ENCODE measurements around the gene CALHM1.

The CALHM1 gene

DNA sequence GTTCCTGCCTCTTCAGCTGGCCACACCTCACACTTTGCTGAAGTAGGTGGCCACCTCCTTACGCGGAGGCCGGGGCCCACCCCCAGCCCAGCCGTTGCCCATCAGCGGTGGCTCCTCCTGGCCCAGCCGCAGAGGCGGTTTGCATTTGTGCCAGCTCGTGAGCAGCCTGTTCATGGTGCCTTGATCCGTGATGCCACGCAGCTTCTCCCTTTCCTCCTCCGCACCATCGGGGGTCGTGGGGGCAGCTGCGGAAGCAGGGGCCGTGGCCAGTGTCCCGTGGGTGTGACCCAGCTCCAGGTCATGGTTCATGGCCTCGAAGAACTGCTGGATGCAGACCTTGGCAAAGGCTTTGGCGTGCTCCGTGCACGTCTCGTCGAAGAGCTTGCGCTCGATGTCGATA is 3.5 kb downstream of the CALHM1 start:
- DNase-seq (ENCODE audit: low read depth), result no peak

DNA sequence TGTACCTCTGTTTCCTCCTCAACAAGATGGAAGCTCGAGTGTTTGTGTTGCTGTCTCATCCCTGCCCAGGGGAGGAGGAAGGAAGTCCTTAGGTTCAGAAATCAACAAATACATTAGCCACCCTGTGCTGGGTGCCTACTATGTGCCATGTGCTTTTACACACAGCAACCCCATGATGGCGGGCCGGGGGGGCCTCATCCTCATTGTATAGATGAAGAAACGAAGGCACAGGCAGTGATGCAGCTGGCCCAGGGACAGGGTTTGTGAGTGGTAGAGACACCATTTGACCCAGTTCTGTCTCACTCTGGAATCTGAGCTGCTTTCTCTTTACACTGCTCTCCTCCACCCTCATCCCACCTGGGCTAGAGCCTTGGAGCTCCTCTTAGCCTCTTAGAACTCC is 4.7 kb downstream of the CALHM1 start:
- no peak for DNase-seq (ENCODE audit: low read depth)

GRCh38 chr10:103452506-103453230 is 6.0 kb downstream of the CALHM1 start:
- no peak for DNase-seq (ENCODE audit: low read depth)

- peak; percentile 57 for DNase-seq (ENCODE audit: low read depth)
Observed at GRCh38 chr10:103451831-103452505, 6.7 kb downstream of the CALHM1 start, which contains the start of gene CALHM2. Gene CALHM2, minus strand, starts transcription at chr10:103452370. Its CDS starts 2,429 bp downstream, at chr10:103449941.

DNA sequence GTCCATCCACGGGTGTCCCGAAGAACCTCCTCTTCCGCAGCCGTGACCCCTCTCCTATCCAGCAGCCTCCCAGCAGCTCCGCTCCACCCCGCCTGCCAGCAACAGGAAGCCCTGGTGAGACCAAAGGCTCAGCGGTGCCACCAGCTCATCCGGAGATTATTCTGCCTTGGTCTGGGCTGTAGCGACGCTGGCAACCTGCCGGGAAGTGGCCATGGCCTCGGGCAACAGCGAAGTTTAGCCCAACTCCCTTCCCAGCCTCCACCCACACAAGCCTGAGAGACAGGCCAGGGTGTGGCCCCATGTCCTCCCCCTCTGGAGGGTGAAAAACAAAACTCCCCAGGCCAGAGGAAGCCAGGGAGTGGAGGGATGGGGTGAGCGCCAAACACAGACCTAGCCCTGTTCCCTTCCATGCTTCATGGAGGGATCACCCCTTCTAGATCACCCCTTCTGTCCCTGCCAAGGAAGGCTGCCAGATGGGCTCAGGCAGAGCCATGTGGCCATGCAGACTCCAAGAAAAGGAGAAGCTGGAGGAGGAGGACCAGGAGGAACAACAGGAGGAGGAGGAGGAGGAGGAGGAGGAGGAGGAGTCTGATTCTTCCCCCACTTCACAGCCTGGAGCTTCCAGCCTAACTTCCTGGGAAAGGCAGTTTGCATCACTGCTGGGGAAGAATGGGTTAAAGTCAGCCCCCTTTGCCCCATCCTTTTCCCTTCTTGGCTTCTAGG is 7.4 kb downstream of the CALHM1 start:
- no peak for DNase-seq (ENCODE audit: low read depth)

DNA sequence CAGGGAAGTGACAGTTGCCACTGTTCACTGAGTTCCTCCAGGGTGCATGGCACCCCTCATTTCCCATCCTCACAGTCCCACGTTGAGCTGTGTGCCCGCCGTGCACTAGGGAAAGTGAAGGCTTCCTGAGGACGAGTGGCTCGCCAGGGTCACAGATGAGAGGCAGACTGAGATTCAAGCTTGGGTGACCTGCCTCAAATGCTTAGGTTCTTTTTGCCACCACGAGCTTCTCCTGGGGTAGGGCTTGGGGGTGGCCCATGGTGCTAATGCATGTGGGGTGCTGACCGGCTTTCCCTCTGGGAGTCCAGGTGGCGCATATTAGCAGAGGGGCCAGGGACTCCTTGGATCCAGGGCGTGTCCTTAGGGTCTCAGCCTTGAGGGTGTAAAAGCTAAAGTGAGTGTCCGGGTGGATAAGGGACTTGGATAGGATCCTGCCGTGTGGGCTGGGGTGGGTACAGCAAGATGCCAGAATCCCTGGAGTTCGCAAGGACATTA is 8.5 kb downstream of the CALHM1 start:
- DNase-seq (ENCODE audit: low read depth), result no peak

DNA sequence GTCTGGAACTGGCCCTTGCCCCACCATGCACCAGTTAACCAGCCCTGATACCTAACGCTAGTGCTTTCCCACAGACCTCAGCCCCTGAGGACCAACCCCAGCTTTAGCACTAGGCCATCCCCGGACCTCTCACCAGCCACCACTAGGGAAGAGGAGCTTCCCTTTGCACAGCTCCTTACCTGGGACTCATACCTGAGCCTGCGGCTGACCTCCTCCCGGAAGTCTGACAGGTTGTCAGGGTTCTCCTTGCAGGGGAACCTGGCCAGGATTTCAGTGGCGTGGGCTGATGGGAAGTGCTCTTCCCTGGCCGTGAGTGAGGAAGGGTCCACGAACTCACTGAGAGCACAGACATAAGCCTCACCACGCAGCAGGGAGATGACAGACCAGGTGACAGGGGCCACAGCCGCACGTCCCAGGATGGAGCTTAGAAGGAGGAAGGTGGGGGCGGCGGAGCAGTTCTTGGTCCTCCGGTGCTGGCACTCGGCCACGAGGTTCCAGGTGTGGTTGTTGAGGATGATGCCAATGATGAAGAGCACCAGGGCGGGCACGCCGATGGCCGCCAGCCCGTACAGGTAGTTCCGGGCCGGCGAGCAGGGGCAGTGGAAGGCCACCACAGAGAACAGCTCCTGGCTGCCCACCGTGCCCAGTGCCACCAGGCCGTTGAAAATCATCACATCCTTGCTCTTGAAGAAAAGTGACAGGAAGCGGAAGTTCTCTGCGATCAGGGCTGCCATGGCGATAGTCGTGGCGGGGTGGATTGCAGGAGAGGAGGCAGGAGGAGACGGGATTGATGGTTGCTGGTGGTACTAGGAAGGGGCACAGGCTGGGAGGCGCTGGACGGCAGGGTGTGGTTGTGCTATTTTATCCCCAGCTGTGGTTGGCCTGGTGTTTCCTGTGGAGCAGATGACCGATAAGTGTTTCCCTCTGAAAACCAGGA is 9.2 kb downstream of the CALHM1 start:
- DNase-seq (ENCODE audit: low read depth), result no peak

DNA sequence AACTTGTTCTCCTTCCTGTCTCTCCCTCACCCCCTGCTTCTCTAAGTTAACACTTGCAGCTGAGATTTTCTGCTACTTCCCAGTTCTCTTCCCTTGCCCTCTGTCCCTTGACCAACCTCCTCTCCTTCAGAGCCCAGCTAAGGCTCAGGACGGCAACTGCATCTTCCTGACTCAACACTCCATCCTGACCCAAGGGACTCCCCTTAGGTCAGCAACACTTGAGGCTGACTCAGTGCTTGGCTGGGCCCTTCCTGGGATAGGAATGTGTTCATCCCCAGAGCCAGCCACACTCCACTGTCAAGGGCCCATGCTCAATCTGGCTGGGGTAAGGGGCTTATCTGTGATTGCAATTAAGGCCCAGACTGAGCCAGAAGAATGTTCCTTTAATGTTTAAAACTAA is 10.0 kb downstream of the CALHM1 start:
- DNase-seq (ENCODE audit: low read depth), result no peak

GRCh38 chr10:103447187-103447586 is 11.5 kb downstream of the CALHM1 start:
- no peak for DNase-seq (ENCODE audit: low read depth)

- no peak for DNase-seq (ENCODE audit: low read depth)
Observed at GRCh38 chr10:103445767-103446567, 12.7 kb downstream of the CALHM1 start.

DNA sequence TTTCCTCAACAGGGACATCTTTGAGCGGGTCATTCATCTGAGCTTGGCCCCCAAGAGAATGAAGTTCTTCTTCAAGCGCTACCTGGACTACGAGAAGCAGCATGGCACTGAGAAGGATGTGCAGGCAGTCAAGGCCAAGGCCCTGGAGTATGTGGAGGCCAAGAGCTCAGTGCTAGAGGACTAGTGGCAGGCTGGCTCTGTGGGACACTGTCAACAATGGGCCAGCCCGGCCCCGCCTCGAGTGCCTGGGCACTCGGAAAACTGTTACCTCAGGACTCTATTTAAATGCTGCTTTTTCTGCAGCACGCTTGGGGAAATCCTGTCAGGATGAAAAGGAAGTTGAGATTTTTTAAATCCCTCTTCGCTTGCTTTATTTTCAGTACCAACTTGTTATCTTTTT is 13.3 kb downstream of the CALHM1 start:
- no peak for DNase-seq (ENCODE audit: low read depth)

- no peak for DNase-seq (ENCODE audit: low read depth)
Observed at GRCh38 chr10:103444478-103444877, 14.2 kb downstream of the CALHM1 start.

GRCh38 chr10:103443475-103444185 is 15.1 kb downstream of the CALHM1 start:
- DNase-seq (ENCODE audit: low read depth), result no peak

DNA sequence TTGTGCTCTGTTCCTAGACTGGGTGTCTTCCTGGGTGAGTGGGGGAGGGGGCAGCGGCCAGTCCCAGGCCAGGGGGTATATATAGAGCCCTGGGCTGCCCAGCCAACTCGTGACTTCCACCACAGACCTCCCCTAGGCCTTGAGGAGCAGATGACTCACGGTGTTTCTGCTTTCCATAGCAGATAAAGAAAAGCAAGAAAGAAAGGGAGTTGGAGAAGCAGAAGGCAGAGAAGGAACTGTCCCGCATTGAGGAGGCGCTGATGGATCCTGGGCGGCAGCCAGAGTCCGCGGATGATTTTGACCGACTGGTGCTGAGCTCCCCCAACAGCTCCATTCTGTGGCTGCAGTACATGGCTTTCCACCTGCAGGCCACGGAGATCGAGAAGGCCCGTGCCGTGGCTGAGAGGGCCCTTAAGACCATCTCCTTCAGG is 16.7 kb downstream of the CALHM1 start:
- no peak for DNase-seq (ENCODE audit: low read depth)

GRCh38 chr10:103441611-103442010 is 17.1 kb downstream of the CALHM1 start:
- no peak for DNase-seq (ENCODE audit: low read depth)

DNA sequence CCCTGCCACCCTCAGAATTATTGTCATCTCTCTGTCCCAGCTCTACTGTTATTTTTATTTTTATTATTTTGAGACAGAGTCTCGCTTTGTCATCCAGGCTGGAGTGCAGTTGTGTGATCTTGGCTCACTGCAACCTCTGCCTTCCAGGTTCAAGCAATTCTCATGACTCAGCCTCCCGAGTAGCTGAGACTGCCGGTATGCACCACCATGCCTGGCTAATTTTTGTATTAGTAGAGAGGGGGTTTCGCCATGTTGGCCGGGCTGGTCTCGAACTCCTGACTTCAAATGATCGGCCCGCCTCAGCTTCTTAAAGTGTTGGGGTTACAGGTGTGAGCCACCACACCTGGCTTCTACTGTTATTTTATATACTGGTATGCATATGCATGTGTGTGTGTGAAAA is 17.5 kb downstream of the CALHM1 start:
- no peak for DNase-seq (ENCODE audit: low read depth)

- DNase-seq (ENCODE audit: low read depth), result no peak
Observed at GRCh38 chr10:103440416-103440815, 18.3 kb downstream of the CALHM1 start.

- DNase-seq (ENCODE audit: low read depth), result no peak
Observed at GRCh38 chr10:103439776-103440175, 18.9 kb downstream of the CALHM1 start.

DNA sequence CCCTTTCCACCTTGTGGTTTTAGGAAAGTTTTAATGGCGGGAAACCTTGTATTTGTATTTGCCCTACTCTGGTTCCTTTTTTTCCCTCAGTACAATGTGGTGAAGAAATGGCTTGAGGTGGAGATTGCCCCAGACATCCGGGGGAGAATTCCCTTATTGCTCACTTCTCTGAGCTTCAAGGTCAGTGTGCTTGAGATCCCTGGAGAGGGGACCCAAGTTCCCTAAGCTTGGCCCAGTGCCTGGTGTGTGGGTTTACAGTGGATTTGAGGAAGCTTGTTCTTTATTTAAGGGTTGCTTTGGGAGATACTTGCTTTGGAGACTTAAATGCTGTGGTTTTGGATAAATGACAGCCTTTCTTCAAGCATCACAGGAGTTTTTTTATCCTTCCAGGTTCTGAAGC is 24.8 kb downstream of the CALHM1 start:
- no peak for DNase-seq (ENCODE audit: low read depth)

DNA sequence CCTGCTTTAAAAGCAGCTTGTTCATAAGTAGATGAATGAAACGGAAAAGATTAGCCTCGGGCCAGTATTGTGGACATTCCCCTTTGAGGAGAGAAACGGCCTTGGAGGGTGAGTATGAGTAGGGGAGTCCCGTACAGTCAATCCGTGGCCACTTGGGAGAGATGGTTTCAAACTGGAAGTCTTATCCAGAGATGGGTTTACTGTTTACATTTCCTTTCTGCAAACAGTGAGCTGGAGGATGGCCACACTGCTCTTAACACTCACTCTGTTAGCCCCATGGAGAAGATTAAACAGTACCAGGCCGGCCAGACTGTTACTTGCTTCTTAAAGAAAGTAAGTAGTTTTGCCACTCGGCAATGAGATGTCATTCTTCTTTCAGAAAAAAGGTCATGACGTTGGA is 26.8 kb downstream of the CALHM1 start:
- no peak for DNase-seq (ENCODE audit: low read depth)

Measured in activated T-cell treated with anti-CD3 and anti-CD28 coated beads for 24 hours (primary cell).